ENCODE data around the gene ANKRD33B. TPM values are rescaled to one million over a fixed set of nuclear protein-coding genes. Genes with fewer than 3 reads are reported as not detected.
"Not testable (repeated sequence)": the region's sequence is repeated elsewhere in the genome, so short reads cannot be mapped to it uniquely, and the experiment has no call there.

The ANKRD33B gene
- total RNA-seq, 2 experiments from 2014 or later = 4.6 to 4.9 TPM

DNA sequence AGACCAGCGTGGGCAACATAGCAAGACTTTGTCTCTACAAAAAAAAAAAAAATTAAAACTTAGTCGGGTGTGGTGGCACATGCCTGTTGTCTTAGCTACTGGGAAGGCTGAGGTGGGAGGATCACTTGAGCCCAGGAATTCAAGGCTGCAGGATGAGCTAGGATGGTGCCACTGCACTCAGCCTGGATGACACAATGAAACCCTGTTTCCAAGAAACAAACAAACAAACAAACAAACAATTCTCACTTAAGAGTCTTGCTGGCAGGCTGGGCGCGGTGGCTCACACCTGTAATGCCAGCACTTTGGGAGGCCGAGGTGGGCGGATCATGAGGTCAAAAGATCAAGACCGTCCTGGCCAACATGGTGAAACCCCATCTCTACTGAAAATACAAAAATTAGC is 11.0 kb downstream of the ANKRD33B start:
- intact Hi-C loops (cut with DNase I, micrococcal nuclease); H3K27ac Mint-ChIP-seq: not testable (repeated sequence)
- POLR2A ChIA-PET = interaction anchor here (1.6 kb wide), 1 partner anchor 8 kb away, joined by 5 read pairs; no protein-coding TSS in a partner anchor

DNA sequence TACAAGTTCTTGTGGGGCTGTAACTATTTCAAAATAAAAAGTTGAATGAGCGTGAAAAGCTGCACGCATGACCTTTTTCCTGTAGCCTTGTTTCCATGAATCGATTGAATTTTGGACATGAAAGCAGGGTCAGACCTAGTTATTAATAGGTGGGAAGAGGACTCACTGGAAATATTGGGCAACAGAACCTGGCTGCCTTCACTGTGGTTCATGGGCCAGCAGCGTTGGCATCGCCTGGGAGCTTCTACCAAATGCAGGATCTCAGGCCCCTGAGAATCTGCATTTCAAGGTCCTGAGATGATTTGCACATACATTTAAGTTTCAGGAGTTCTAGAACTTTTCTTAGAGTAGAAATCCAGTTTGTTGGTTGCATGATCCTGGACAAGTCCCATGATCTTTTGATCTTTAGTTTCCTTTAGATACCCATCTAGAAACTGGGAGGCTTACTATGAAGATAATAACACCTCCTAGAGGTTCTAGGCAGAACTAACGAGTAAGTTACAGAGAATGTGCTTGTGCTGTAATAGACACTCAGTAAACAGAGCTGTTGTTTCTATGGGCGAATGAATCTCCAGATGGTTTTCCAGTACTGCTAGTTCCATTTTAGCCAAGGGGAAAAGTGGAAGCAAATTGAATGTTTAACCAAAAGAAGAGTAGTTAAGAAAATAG is 12.4 kb downstream of the ANKRD33B start:
- ATAC-seq (no peak), DNase-seq (no peak)
- intact Hi-C loops (cut with DNase I, micrococcal nuclease) = no loop called here
- no peaks in the 10 kb centered on the region for H3K36me3 Mint-ChIP-seq (ENCODE audit: low read depth)
- ChIA-PET CTCF (interaction anchor here (0.7 kb wide), 1 partner anchor 9 kb away, joined by 3 read pairs; no protein-coding TSS in a partner anchor), POLR2A (no interaction called here)
- no peak overlapping the region for H3K27ac Mint-ChIP-seq
- H3K27me3 Mint-ChIP-seq = peaks cover 3% of the 10 kb centered on the region
- H3K4me1 Mint-ChIP-seq = peaks cover 40% of the 10 kb centered on the region
- no peak overlapping the region for H3K4me3 Mint-ChIP-seq
- no peaks in the 10 kb centered on the region for H3K9me3 Mint-ChIP-seq (ENCODE audit: low read depth)

More for the DNA sequence above, 11.0 kb downstream of the ANKRD33B start:
- H3K9me3 Mint-ChIP-seq (ENCODE audit: low read depth); H3K36me3 Mint-ChIP-seq (ENCODE audit: low read depth); H3K4me3 Mint-ChIP-seq; H3K27me3 Mint-ChIP-seq; ATAC-seq; DNase-seq: not testable (repeated sequence)
- CTCF ChIA-PET = interaction anchor here (1.1 to 1.2 kb wide), 2 partner anchors 51 to 53 kb away, joined by 3 to 7 read pairs; no protein-coding TSS in a partner anchor
- H3K4me1 Mint-ChIP-seq = peaks cover 26% of the 10 kb centered on the region

- Mint-ChIP-seq H3K4me1 (peaks cover 46% of the 10 kb centered on the region), H3K27ac (no peak overlapping the region), H3K9me3 (ENCODE audit: low read depth) (no peaks in the 10 kb centered on the region), H3K36me3 (ENCODE audit: low read depth) (no peaks in the 10 kb centered on the region), H3K4me3 (no peak overlapping the region), H3K27me3 (peaks cover 3% of the 10 kb centered on the region)
- DNase-seq (no peak), ATAC-seq (no peak)
- intact Hi-C loops (cut with DNase I, micrococcal nuclease) = no loop called here
- ChIA-PET CTCF (interaction anchor here (0.7 kb wide), 1 partner anchor 10 kb away, joined by 3 read pairs; no protein-coding TSS in a partner anchor), POLR2A (no interaction called here)
Measured at GRCh38 chr5:10576790-10577189, 12.9 kb downstream of the ANKRD33B start.

GRCh38 chr5:10577371-10578292 is 13.8 kb downstream of the ANKRD33B start:
- ATAC-seq = peak; percentile 8
- no peak overlapping the region for H3K4me3 Mint-ChIP-seq
- ChIA-PET CTCF (interaction anchor here (0.6 to 1.7 kb wide), 5 partner anchors 10 to 54 kb away, joined by 3 to 4 read pairs (median 3); no protein-coding TSS in a partner anchor), POLR2A (interaction anchor here (0.6 to 0.9 kb wide), 2 partner anchors 16 to 1041 kb away, joined by 3 to 6 read pairs; no protein-coding TSS in a partner anchor)
- no peaks in the 10 kb centered on the region for H3K36me3 Mint-ChIP-seq (ENCODE audit: low read depth)
- intact Hi-C loops (cut with DNase I, micrococcal nuclease) = no loop called here
- peaks cover 3% of the 10 kb centered on the region for H3K27me3 Mint-ChIP-seq
- no peaks in the 10 kb centered on the region for H3K9me3 Mint-ChIP-seq (ENCODE audit: low read depth)
- H3K4me1 Mint-ChIP-seq = peaks cover 48% of the 10 kb centered on the region
- no peak for DNase-seq
- H3K27ac Mint-ChIP-seq = no peak overlapping the region

DNA sequence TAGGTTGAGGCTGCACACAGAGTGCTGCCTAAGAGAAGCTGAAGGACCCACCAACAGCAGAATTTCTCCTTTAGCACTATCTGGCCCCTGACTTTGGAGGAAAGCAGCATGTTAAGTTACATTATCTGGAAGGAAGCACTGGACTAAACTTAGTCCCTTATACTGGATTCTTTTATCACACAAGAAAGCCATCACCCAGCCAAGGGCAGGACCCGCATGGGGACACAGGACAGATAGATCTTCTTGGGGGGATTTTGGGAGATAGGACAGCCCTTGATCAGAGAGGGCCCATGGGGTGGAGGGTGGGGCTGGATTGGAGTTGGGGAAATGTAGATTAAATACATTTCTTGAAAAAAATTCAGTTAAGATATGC is 14.4 kb downstream of the ANKRD33B start:
- POLR2A ChIA-PET = interaction anchor here (0.6 to 0.9 kb wide), 2 partner anchors 17 to 1042 kb away, joined by 3 to 6 read pairs; no protein-coding TSS in a partner anchor
- Mint-ChIP-seq H3K9me3 (ENCODE audit: low read depth) (no peaks in the 10 kb centered on the region), H3K4me3 (no peak overlapping the region), H3K27me3 (peaks cover 3% of the 10 kb centered on the region), H3K27ac (no peak overlapping the region), H3K36me3 (ENCODE audit: low read depth) (no peaks in the 10 kb centered on the region), H3K4me1 (peaks cover 48% of the 10 kb centered on the region)
- CTCF ChIA-PET = interaction anchor here (0.6 to 1.7 kb wide), 5 partner anchors 10 to 53 kb away, joined by 3 to 4 read pairs (median 3); no protein-coding TSS in a partner anchor
- DNase-seq = no peak
- ATAC-seq = peak; percentile 11
- intact Hi-C loops (cut with DNase I, micrococcal nuclease) = no loop called here

DNA sequence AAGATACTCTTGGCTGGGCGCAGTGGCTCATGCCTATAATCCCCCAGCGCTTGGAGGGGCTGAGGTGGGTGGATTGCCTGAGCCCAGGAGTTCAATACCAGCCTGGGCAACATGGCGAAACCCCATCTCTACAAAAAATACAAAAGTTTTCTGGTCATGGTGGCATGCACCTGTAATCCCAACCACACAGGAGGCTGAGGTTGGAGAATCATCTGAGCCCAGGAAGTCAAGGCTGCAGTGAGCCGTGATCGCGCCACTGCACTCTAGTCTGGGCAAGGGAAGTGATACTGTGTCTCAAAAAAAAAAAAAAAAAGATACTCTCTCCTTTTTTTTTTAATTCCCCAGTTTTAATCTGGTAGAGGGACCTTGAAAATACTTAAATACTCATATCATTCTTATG is 15.0 kb downstream of the ANKRD33B start:
- peaks cover 47% of the 10 kb centered on the region for H3K4me1 Mint-ChIP-seq
- DNase-seq (peak; percentile 49), ATAC-seq (no peak)
- H3K9me3 Mint-ChIP-seq (ENCODE audit: low read depth) = no peaks in the 10 kb centered on the region
- H3K36me3 Mint-ChIP-seq (ENCODE audit: low read depth) = no peaks in the 10 kb centered on the region
- ChIA-PET CTCF (interaction anchor here (0.9 to 1.7 kb wide), 3 partner anchors 19 to 53 kb away, joined by 3 to 4 read pairs (median 4); no protein-coding TSS in a partner anchor), POLR2A (interaction anchor here (0.7 kb wide), 2 partner anchors 36 to 169 kb away, joined by 3 to 7 read pairs; no protein-coding TSS in a partner anchor)
- no peak overlapping the region for H3K4me3 Mint-ChIP-seq
- no peak overlapping the region for H3K27ac Mint-ChIP-seq
- intact Hi-C loops (cut with DNase I, micrococcal nuclease) = loop anchor here (1.0 kb wide), 4 partner anchors 15 to 48 kb away; partner anchors contain the start of gene ANKRD33B (in 1 of the 2)
- H3K27me3 Mint-ChIP-seq = peaks cover 6% of the 10 kb centered on the region

DNA sequence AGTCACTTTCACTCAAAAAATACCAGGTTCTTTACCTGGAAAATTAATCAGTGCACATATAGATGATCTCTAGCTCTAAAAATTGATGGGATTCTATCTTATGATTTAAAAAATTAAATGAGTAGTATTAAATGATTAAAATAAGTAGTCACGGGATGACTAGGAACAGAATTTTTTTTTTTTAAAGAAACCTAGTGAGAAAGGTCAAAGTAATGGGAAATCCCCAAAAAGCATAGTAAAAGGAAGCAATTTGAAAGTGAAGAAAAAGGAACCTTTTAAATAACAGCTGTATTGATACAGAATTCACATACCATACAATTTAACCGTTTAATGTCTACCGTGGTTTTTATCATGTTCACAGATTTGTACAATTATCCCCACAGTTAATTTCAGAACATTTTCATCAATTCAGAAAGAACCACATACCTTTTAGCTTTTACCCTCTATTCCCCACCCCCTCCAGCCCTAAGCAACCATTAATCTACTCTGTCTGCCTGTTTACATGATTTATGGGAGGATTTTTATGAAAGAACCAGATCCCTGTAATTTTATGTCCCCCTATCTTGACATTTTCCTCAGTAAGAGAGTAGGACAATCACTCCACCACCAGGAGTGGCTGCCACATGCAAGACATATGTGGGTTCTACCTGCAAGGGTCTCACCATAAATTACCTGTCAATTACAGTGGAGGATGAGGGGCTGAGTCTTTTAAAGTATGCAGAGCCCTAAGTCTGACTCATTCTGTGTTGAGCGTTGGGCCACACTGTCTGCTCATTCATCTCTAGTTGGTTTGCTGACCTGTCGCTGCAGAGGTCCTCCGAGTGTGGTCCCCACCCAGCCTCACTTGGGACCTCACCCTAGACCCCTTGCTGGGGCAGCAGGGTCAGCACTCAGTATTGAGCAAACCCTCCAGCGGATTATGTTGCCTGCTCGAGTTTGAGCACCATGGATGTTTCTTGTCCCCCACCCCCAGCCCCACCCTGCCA is 16.0 kb downstream of the ANKRD33B start:
- intact Hi-C loops (cut with DNase I, micrococcal nuclease) = loop anchor here (1.0 kb wide), 4 partner anchors 15 to 47 kb away; partner anchors contain the start of gene ANKRD33B (in 1 of the 2)
- Mint-ChIP-seq H3K27ac (no peak overlapping the region), H3K9me3 (ENCODE audit: low read depth) (no peaks in the 10 kb centered on the region), H3K4me3 (no peak overlapping the region), H3K27me3 (peaks cover 10% of the 10 kb centered on the region), H3K4me1 (peaks cover 54% of the 10 kb centered on the region), H3K36me3 (ENCODE audit: low read depth) (no peaks in the 10 kb centered on the region)
- DNase-seq (no peak), ATAC-seq (peak; percentile 66)
- CTCF ChIA-PET = interaction anchor here (0.9 to 1.3 kb wide), 2 partner anchors 20 to 28 kb away, joined by 3 to 4 read pairs; no protein-coding TSS in a partner anchor
- POLR2A ChIA-PET = interaction anchor here (0.7 kb wide), 2 partner anchors 35 to 170 kb away, joined by 3 to 7 read pairs; no protein-coding TSS in a partner anchor

DNA sequence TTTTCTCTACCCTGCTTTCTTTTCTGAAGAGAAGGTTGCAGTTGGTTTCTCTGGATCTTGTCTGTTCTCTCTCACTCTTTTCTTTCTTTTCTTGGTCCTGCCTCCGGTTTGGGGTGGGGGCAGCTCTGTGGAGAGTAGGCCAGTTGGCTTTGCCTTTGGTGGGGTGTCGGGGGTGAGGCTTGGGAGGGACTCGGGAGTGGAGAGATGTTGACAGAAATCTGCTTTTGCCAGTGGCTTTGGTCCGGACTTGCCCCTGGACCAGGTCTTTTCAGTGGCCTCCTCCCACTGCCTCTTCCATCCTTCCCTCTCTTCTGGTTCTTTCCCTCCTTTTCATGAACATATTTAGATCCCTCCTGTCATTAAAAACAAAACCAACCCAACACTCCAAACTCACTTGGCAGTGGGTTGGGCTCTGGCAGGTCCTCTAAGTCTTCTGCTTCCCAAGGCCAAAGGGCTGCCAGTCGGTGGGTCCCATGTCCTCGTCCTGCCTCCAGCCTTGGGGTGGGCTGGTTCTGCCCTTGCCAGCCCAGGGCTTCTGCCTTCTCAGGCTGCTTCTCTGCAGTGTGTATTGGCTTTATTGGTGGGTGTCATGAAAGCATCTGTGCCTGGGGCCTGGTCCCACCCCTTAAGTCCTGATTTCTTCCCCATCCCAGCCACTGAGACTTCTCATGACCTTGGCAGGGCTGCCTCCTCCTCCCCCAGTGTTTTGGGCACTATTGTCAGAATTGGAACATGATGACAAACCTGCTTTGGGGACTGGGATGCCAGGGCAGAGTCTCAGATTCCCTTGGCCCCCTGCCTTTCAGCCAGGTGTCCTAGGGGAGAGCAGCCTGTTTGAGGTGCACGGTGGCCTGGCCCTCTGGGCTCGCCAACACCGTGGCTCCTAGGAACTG is 16.9 kb downstream of the ANKRD33B start:
- no peak overlapping the region for H3K4me3 Mint-ChIP-seq
- H3K36me3 Mint-ChIP-seq (ENCODE audit: low read depth) = no peaks in the 10 kb centered on the region
- DNase-seq (no peak), ATAC-seq (no peak)
- intact Hi-C loops (cut with DNase I, micrococcal nuclease) = no loop called here
- H3K9me3 Mint-ChIP-seq (ENCODE audit: low read depth) = no peaks in the 10 kb centered on the region
- H3K27ac Mint-ChIP-seq = no peak overlapping the region
- CTCF ChIA-PET = no interaction called here
- peaks cover 15% of the 10 kb centered on the region for H3K27me3 Mint-ChIP-seq
- peaks cover 60% of the 10 kb centered on the region for H3K4me1 Mint-ChIP-seq
- POLR2A ChIA-PET = no interaction called here

- CTCF ChIA-PET = no interaction called here
- Mint-ChIP-seq H3K27me3 (peaks cover 15% of the 10 kb centered on the region), H3K36me3 (ENCODE audit: low read depth) (no peaks in the 10 kb centered on the region), H3K4me3 (no peak overlapping the region), H3K9me3 (ENCODE audit: low read depth) (no peaks in the 10 kb centered on the region), H3K27ac (no peak overlapping the region), H3K4me1 (peaks cover 66% of the 10 kb centered on the region)
- DNase-seq (no peak), ATAC-seq (peak; percentile 31)
- intact Hi-C loops (cut with DNase I, micrococcal nuclease) = no loop called here
- POLR2A ChIA-PET = no interaction called here
Measured at GRCh38 chr5:10581424-10581748, 17.5 kb downstream of the ANKRD33B start.
